NK-92 (cell line): ENCODE results near the gene STYX.
"Not testable (repeated sequence)": the region's sequence is repeated elsewhere in the genome, so short reads cannot be mapped to it uniquely, and the experiment has no call there.

ENCODE experiments used
- DNase-seq: peaks from one replicate; lab custom pipeline; 2025; ENCODE audit not compliant: unreplicated experiment; lab: John Stamatoyannopoulos, UW

STYX gene

DNA sequence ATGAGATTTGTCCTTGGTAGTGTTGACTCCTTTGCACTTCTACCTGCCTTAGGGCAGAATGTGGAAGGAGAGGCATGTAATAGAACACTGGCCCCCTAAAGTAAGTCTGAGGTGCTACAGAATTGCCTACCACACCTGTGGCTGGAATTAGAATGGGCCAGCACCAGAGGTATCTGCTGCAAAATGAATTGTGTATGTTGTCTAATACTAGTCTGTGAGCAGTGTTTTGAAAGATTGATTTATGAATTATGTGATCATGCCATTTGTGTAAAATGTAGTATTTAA, 5.7 kb upstream of the STYX start:
- DNase-seq, result no peak

DNA sequence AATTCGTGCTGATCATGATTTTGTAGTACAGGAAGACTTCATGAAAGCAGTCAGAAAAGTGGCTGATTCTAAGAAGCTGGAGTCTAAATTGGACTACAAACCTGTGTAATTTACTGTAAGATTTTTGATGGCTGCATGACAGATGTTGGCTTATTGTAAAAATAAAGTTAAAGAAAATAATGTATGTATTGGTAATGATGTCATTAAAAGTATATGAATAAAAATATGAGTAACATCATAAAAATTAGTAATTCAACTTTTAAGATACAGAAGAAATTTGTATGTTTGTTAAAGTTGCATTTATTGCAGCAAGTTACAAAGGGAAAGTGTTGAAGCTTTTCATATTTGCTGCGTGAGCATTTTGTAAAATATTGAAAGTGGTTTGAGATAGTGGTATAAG, 2.5 kb upstream of the STYX start:
- DNase-seq, result not testable (repeated sequence)

DNA sequence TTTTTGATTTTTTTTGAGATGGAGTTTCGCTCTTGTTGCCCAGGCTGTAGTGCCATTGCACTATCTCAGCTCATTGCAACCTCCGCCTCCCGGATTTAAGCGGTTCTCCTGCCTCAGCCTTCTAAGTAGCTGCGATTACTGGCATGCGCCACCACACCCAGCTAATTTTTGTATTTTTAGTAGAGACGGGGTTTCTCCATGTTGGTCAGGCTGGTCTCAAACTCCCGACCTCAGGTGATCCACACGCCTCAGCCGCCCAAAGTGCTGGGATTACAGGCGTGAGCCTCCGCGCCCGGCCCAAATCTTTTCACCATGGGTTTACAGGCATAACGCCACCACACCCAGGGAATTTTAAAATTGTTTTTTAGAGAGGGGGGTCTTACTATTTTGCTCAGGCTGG, 931 bp upstream of the STYX start:
- not testable (repeated sequence) for DNase-seq

DNA sequence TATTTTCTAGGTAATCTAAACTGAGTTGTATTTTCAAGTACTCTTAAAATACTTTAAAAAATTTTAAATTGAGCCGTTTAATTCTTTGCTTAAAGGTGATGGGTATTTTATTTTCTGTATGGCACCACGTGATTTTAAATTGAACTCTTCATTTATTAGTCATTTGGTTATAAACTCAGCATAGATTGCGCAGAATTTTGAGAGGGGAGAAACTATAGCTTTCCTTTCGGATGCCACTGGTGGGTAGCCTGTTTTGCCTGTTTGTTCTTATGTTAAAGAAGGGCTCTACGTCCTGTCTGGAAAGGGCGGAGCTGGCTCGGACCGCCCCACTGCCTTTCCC, 411 bp upstream of the STYX start:
- no peak for DNase-seq

DNA sequence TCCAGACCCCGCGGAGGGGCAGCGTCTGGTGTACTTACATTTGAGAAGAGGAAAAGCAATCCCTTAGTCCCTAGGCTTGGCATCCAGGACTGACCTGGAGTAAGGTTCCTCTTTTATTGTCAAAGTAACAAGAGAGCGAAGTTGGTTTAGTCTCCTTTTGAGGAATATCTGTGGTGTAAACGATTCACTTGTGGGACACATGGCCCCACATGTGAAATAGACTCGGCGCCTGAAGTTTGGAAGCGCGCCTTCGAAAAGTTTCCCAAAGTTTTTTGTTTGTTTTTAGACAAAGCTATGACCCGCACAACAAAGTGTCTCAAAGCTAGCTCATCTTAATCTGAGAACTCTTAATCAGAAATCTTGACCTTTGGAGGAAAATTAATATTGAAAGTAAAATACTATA, 744 bp downstream of the STYX start:
- no peak for DNase-seq

DNA sequence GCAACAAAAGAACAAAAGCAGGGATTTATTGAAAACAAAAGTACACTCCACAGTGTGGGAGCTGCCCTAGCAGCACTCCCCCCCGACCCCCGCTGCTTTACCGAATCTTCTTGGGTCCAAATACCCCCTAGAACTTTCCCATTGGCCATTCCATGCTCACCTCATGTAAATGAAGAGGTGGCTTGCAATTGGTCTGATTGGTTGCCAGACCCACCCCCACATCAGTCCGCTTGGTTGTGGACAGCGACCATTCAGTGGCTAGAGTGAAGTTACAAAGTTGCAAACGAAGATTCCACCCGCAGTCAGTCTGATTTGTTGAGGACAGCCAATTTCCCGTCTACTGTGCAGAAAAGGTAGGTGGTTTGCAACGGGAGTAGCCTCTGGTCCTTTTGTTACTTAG, 3.9 kb downstream of the STYX start:
- no peak for DNase-seq

DNA sequence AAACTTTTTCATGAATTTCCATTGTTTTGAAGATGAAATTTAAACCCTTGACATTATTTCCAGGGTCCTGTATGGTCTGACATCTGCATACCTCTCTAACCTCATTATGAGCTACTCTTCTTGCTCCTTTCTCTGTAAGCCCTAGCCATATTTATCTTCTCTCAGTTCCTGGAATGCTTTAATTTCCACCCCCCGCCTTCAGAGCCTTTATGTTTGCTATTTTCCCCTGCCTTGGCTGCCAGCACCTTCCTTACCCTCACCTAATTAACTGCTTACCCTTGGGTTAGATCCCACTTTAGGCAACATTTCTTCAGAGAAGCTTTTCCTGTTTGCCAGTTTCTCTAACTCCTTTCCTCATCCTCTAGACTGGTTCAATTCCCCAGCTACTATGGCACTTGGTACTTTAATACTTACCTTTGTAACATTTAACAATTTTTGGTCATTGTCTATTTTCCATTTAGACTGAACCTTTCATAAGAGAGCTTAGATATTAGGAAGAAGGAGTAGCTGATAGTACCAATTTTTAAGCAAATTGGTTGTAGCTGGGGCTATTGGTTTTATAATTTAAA, 6.0 kb downstream of the STYX start:
- DNase-seq, result no peak

DNA sequence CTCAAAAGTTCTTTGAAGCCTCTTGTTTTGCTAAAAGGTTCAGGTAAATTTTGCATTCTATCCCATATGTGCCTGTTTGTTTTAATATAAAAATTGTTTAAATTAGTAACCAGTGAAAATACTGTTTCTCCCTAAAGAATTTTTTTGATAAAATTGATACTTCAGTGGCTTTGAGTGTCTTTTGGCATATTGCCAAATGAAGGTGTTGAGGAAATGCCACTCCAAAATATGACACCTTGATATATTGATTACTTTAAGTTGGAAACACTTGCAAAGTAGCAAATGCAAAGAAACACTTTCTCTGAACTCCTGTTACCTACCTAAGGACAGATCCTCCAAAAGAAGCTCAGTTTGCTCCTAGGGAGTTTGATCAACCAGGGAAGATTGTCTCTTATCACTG, 8.4 kb downstream of the STYX start:
- no peak for DNase-seq

DNA sequence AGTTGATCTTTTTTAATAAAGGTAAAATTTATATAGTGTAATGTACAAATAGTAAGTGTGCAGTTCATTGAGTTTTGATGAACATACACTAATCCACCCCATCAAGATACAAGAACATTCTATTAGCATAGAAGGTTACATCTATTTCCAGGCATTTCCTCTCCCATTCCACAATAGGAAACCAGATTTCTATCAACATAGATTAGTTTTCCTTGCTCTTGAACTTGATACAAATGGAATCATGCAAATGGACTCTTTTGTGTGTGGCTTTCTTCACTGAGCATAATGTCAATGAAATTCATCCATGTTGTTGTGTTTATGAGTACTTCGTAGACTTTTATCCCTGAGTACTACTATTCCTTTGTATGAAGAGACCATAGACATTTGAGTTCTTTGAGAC, 10.8 kb downstream of the STYX start:
- no peak for DNase-seq

DNA sequence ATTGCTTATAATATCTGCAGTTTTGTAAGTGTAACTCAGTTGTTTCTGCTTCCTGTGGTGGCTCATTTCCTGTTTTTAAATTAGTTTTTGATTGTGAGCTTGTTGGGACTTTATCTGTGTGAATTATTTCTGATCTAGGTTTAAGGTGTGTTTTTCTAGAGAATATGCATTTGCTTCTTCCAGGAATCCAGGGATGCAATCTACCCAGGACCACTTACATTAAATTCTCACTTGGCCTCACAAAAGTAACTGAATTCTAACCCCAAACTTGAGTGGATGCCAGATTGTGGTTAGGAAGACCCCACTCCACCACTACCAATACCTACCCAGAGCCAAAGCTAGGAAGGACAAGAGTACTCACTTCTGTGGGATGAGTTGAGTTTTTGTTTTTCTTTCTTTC, 11.9 kb downstream of the STYX start:
- no peak for DNase-seq

DNA sequence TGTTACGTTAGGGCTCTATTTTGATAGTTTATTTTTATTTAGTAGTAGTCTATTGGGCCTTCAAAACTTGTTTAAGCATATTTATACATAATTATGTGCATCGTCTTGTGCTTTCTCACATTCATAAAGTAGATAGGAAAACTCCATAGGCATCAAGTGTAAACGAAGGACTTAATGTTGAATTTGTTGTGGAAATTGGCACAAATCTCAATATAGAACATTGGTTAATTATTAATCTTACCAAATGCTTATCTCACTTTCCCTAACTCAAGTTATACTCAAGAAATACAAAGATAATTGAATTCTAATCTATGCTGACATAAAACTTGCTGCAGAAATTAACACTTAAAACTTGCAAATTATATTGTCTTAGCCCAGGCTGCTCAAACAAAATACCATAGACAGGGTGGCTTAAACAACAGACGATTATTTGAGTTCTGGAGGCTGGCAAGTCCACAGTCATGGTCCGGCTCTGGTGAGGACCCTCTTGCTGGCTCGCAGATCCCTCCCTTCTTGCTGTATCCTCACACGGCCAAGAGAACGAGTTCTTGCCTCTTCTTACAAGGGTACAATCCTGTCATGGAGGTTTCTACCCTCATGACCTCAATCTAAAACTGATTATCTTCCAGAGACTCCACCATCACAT, 18.8 kb downstream of the STYX start:
- DNase-seq, result no peak

DNA sequence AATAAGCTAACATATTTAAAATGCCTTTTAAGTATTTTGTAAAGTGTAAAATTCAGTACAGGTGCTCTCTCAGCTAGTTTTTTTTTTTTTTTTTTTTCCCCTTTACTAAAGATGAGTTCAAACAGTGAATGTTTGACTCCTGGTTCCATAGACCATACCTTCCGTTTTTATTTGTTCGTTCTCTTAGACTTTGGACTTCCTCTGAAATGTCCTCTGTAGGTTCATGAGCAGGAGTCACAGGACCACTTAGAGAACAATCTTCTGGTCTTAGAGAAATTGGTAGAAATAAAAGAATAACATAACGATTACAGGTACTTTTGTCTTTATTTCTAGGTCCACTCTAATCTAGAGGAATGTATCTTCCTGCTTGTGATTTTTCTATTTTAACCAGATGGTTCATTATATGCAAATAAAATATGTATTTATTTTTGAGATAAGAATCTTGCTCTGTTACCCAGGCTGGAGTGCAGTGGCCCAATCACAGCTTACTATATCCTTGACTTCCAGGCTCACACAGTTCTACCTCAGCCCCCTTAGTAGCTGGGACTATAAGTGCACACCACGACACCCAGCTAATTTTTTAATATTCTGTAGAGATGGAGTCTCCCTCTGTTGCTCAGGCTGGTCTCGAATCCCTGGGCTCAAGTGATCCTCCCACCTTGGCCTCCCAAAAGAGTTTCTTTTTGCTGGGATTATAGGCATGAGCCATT, 25.8 kb downstream of the STYX start:
- DNase-seq, result no peak

DNA sequence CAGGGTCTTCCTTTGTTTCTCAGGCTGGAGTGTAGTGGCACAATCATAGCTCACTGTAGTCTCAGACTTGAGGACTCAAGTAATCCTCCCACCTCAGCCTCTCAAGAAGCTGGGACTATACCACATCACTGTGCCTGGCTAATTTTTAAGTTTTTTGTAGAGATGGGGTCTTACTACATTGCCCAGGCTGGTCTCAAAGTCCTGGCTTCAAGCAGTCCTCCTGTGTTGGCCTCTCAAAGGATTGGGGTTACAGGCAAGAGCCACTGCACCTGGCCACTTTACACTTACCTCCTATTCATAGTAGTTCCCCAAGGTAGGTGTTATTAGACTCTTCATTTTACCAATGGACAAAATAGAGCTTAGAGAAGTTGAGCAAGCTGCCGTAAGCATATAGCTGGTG, 29.2 kb downstream of the STYX start:
- no peak for DNase-seq

DNA sequence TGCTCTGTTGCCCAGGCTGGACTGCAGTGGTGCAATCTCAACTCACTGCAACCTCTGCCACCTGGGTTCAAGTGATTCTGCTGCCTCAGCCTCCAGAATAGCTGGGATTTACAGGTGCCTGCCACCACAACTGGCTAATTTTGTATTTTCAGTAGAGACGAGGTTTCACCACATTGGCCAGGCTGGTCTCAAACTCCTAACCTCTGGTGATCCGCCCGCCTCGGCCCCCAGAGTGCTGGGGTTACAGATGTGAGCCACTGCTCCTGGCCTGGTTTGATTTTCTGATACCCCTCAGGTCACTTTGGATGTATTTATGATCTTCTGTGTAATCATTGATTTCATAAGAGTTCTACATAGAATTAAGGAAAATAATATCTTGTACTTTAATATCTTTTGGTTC, 33.0 kb downstream of the STYX start:
- not testable (repeated sequence) for DNase-seq

DNA sequence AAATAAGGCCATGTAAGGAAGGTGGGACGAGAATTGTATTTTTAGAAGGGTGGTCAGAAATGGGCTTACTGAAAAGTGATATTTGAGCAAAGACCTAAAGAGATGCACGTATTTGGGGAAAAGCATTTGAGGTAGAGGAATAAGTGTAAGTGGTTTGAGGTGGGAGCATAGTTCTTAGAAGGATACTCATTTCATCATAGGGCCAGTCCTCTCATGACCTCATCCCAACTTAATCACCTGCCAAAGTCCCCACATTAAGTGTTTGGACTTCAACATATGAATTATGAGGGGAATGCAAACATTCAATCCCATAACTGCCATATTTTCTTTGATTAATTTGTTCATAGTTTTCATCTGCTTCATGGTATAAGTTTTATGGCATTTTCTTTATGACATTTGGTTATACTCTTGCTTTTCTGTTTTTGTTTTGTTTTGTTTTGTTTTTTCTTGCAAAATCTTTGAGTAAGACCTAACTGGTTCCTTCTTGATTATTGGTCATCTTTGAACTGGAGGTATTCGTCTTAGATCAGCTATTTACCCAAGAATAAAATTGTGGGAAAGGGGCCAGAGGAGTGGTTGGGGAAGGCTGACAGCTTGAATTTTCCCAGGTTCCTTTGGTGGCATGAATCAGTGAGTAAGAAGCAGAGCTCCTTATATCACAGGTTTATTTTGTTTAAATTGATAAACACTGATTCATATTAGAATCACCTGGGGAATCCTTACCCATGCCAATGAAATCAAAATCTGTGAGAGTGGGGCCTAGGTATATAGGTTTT, 37.3 kb downstream of the STYX start:
- DNase-seq, result no peak

DNA sequence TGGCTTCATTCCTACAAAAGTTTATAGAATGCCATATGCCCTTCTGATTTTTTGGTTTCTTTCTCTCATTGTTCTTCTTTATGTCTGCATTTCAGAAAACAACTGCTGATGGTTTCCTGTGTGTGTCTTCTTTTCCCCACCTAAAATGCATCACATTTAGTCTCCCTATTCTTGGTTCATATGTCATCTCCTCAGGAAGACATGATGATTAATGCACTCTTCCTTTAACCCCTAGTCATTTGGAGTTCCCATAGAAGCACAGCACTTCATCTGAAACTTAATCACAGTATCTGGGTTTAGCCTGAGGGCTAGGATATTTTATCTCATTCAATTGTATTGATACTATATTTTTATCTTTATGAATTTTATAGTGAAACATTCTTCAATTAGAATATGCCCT, 39.9 kb downstream of the STYX start:
- DNase-seq, result no peak

DNA sequence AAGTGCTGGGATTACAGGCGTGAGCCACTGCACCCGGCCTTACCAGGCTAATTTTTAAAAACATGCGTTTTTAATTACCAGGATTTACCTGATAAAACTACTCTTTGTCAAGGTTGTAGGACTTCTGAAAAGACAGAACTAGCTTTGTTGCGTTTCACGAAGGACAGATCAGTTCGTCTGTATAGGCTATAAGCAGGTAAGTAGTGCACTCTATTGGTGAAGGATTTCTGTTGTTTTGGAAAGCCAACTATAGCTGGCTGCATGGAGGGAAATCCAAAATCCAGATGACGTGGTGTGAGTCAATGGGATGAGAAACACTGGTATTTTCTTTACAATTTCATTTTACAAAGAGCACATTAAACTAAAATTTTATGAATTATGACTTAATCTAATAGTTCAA, 46.9 kb downstream of the STYX start:
- no peak for DNase-seq

DNA sequence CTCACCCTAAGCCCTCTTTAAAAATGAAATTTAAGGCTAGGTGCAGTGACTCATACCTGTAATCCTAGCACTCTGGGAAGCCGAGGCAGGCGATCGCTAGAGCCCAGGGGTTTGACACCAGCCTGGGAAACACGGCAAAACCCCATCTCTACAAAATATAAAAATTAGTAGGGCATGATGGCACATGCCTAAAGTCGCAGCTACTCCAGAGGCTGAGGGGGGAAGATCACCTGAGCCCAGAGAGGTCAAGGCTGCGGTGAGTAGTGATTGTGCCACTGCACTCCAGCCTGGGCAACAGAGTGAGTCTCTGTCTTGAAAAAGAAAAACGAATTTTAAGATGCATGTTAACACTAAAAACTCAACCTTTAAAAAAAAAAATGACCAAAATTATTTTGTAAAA, 48.7 kb downstream of the STYX start:
- no peak for DNase-seq

DNA sequence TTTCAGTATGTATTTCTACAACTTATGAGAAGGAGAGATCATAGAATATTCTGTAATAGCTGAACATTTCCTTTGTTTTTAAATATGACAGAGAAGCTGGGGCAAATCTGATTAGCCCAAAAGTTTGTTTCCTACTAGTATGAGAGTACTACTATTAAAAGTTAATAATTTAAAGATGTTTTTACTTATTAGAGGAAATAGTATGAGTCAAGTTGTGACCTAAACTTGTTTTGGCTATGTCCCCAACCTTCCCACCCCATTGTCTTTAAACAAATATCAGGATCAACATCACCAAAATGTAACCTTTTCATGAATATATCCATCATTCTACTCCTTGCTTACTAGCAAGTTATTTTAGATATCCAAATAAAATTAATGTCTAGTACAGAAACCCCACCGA, 50.9 kb downstream of the STYX start:
- DNase-seq, result no peak

DNA sequence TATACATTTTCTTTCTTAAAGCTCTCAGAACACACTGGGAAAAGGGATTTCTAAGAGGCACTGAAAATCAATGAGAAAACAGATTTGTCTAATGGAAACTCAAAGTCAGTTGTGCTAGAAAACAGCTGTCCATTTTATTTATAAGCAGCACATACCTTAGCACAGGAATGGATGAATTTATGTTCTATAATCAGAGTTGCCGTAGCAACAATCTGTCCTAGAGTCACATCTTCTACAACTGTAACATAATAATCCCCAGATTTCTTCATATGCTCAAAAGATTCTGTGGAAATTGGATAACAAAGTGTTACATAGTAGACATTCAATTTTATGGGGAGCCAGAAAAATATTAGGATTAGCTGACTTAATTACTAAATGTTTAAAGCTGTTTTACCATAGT, 51.7 kb downstream of the STYX start:
- DNase-seq, result no peak

DNA sequence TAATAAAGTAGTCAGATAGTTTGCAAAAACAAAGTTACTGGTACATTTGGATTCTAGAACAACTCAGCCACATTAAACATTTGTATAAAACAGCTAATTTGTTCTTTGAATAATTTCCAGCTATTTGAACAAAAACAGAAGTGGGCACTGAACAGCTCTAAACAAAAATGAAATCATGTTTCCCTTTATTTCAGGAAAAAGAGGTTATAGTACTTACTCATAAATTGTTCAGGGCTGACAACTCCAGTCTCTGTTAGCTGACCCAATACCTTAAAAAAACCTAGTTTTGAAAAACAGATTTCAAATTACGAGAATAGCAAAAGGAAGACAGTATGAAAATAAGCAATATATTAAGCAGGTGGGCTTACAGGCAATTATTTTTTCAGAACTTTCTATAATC, 53.2 kb downstream of the STYX start:
- DNase-seq, result no peak

DNA sequence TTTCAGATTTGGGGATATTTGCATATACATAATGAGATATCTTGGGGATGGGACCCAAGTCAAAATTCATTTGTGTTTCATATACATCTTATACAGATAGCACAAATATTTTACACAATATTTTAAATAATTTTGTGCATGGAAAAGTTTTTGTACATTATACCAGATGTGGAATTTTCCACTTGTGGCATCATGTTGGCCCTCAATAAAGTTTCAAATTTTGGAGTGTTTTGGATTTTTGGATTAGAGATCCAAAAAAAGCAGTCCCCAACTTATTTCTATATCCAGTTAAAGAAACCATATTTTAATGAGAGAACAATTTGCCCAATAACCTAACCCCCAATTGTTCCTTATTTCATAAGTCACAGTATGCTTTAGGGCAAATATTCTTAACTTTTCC, 56.9 kb downstream of the STYX start:
- no peak for DNase-seq
